Heart right ventricle (tissue), 16 donors: ENCODE measurements around the gene NPPB. TPM values are rescaled to one million over a fixed set of nuclear protein-coding genes. Genes with fewer than 3 reads are reported as not detected.
A peak's percentile ranks its signal among the peaks of the same experiment; 100 is the strongest.

ENCODE experiments used
- ATAC-seq, 8 donors: fragments of 200-7000 bp; cut with Tn5 transposase; one replicate each; pipeline ENCODE4 v1.9.1; 2020; ENCODE audit warnings: mild to moderate bottlenecking in 8 of 8, moderate library complexity in 8 of 8, moderate number of reproducible peaks in 1 of 8
- DNase-seq, 2 donors: peaks; one replicate each; pipeline ENCODE4 v3.0.0-alpha.2; 2020
- H3K27ac ChIP-seq, 10 donors: fragments of 200-600 bp; sonication (generic) in 2 of 10; one replicate each; pipeline versions ENCODE4 v1.5.0 to v1.8.0; 2020 to 2022; ENCODE audit warnings: mild to moderate bottlenecking in 3 of 10
- H3K27me3 ChIP-seq, 7 donors: fragments of 200-600 bp; one replicate each; pipeline ENCODE4 v1.8.0; 2021 to 2022; ENCODE audit warnings: mild to moderate bottlenecking in 2 of 7
- H3K36me3 ChIP-seq, 9 donors: fragments of 200-600 bp; sonication (generic) in 1 of 9; one replicate each; pipeline versions ENCODE4 v1.5.0 to v1.8.0; 2020 to 2022; ENCODE audit warnings: mild to moderate bottlenecking in 2 of 9
- H3K4me1 ChIP-seq, 9 donors: fragments of 200-600 bp; sonication (generic) in 1 of 9; one replicate each; pipeline versions ENCODE4 v1.5.0 to v1.8.0; 2020 to 2022; ENCODE audit warnings: mild to moderate bottlenecking in 4 of 9
- H3K4me3 ChIP-seq, 10 donors: fragments of 200-600 bp; sonication (generic) in 2 of 10; one replicate each; pipeline versions ENCODE4 v1.5.0 to v1.8.0; 2020 to 2022; ENCODE audit warnings: mild to moderate bottlenecking in 7 of 10, moderate library complexity in 2 of 10
- H3K9me3 ChIP-seq, 11 donors: fragments of 200-600 bp in 10 of 11; sonication (generic) in 2 of 11; one replicate each; pipeline versions ENCODE4 v1.5.0 to v1.8.0; 2013 to 2022; ENCODE audit warnings: mild to moderate bottlenecking in 2 of 11, control low read depth in 1 of 11, moderate library complexity in 1 of 11
- WGBS, 2 donors: extraction: QIAGEN DNeasy Blood & Tissue Kit; methylation state at CpG; one replicate each; pipeline ENCODE4 v1.1.7; 2013; ENCODE audit warnings: inconsistent platforms in 1 of 2; 5-methylcytosine and 5-hydroxymethylcytosine counted together
- intact Hi-C, 10 donors: fragments of 100-400 bp; cut with DNase I; formaldehyde crosslinking; loops; one replicate each; pipeline versions ENCODE4 v1.11.1 to v1.14.2; 2022
- long read RNA-seq, 3 donors: library from polyadenylated mRNA; unstranded; transcript quantifications; one replicate each; pipeline ENCODE4 v2.0.0, GENCODE V29; 2020 to 2021
- polyA plus RNA-seq, 2 donors: library from polyadenylated mRNA; stranded (reverse); fragments of 200-250 nt; gene quantifications; one replicate each; pipeline ENCODE4 v1.2.3, GENCODE V29; 2013
- total RNA-seq, 10 donors: library from RNA; stranded (reverse); fragmentation: NEBNext Ultra II Directional in 3 of 10; extraction: Animal tissue kit (Norgen Biotek cat#: 25700) in 3 of 10; gene quantifications; one replicate each; pipeline versions ENCODE4 v1.2.1 to v1.2.4, GENCODE V29; 2021 to 2023
- TF ChIP-seq, protein P1 (sequence below), 9 donors: fragments of 200-600 bp; sonication (generic) in 2 of 9; IDR thresholded peaks; one replicate each; pipeline versions ENCODE4 v1.5.0 to v1.8.0; 2021 to 2022; ENCODE audit warnings: antibody characterized with exemption in 9 of 9, mild to moderate bottlenecking in 5 of 9, moderate library complexity in 1 of 9
- donor health status: Arrhythmogenic right ventricular cardiomyopathy.
- donor health status: ischemic (EF 13 %, LVEDD 7.1; RV severe dilation, severe dysfunction).
- donor health status: healthy with polysubstance abuse.
- donor health status: DM: no; HTN: yes; CAD: no.
- donor health status: DM: no; HTN: no; CAD: no.
- donor health status: ischemic (EF 25% LVEDD 6.9; RV normal size, moderate dysfunction).
- donor health status: ischemic (EF 25% LVEDD 5.7; RV mildly dilated, moderate dysfunction).
- donor health status: healthy.
- donor health status: DM: yes; HTN: yes; CAD: no.
- donor health status: Ischemic cardiomyopathy.
- donor health status: ischemic (EF 35%, LVEDD 5.7; RV mildly dilated, moderate dysfunction).
- donor health status: nonischemic (EF 11% LVEDD 7.7; RV severe dilation, severe dysfunction).
- donor health status: DM: yes; HTN: yes; CAD: no.
- donor health status: PGD.
- donor health status: ischemic (EF 29% LVEDD 5.4; RV normal size, mild dysfunction).
- donor health status: nonischemic (EF 23%, LVEDD 6.1; RV moderate dilation, normal function).

Gene NPPB
- total RNA-seq (1,000 to 10,000 TPM in 1 of 10 donors, 100 to 1,000 TPM in 5, 10 to 100 TPM in 1, 1 to 10 TPM in 3; 1.1 to 4,616 (median 291) TPM), polyA plus RNA-seq (over 10,000 TPM in 1 of 2 donors, 10 to 100 TPM in 1; 46.2 to 15,996 TPM)
- long read RNA-seq, donor 1: 0 reads
- long read RNA-seq, donor 2, transcript NPPB-201 (3 exons, 694 nt): major isoform, 22 of 23 reads
- long read RNA-seq, donor 2, partial matches to known transcripts: 0 of 23 reads
- long read RNA-seq, donor 2, other reads (novel, unspliced or antisense): 1 of 23 reads
- long read RNA-seq, donor 3: 0 reads

DNA sequence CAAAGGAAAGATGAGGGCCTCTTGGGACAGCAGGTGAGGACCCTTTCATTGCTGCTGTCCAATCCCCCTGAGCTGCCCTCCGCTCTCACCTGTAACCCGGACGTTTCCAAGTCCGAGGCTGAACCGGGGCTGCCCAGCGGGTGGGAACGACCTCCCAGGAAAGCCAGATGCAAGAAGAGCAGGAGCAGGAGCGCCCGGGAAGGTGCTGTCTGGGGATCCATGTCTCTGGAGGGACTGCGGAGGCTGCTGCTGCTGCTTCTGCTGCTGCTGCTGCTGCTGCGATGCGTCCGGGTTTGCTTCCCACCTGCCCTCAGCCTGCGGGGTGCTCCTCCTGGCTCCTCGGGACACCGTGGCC lies at the start of gene NPPB:
TSS of gene NPPB (minus strand) at position 333 of the 355 bp plus-strand sequence. CDS start at position 221, 112 bp downstream.
- DNase-seq (no peak), ATAC-seq (peak in 1 of 8 donors; percentile 8)
- H3K4me3 ChIP-seq: peak within 1 kb of the TSS in 6 of 10 donors; percentile 8 to 52 (median 21)
- TF ChIP-seq, protein P1, sequence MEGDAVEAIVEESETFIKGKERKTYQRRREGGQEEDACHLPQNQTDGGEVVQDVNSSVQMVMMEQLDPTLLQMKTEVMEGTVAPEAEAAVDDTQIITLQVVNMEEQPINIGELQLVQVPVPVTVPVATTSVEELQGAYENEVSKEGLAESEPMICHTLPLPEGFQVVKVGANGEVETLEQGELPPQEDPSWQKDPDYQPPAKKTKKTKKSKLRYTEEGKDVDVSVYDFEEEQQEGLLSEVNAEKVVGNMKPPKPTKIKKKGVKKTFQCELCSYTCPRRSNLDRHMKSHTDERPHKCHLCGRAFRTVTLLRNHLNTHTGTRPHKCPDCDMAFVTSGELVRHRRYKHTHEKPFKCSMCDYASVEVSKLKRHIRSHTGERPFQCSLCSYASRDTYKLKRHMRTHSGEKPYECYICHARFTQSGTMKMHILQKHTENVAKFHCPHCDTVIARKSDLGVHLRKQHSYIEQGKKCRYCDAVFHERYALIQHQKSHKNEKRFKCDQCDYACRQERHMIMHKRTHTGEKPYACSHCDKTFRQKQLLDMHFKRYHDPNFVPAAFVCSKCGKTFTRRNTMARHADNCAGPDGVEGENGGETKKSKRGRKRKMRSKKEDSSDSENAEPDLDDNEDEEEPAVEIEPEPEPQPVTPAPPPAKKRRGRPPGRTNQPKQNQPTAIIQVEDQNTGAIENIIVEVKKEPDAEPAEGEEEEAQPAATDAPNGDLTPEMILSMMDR (IDR thresholded peaks at IDR 0.05): no peak
- WGBS, 2 donors: 14 to 17% methylated on average over 16 of the region's 16 CpGs
- H3K27ac ChIP-seq: peak within 1 kb of the TSS in 3 of 10 donors; percentile 44 to 87 (median 62)
- intact Hi-C loops: no loop called here
- no peaks in the 10 kb centered on the region for H3K9me3 ChIP-seq
- H3K4me1 ChIP-seq: peaks cover 0 to 13% (median 5%) of the 10 kb centered on the region in 9 donors
- no peaks in the 10 kb centered on the region for H3K36me3 ChIP-seq
- H3K27me3 ChIP-seq: peaks cover 6 to 57% (median 44%) of the 10 kb centered on the region in 7 donors

DNA sequence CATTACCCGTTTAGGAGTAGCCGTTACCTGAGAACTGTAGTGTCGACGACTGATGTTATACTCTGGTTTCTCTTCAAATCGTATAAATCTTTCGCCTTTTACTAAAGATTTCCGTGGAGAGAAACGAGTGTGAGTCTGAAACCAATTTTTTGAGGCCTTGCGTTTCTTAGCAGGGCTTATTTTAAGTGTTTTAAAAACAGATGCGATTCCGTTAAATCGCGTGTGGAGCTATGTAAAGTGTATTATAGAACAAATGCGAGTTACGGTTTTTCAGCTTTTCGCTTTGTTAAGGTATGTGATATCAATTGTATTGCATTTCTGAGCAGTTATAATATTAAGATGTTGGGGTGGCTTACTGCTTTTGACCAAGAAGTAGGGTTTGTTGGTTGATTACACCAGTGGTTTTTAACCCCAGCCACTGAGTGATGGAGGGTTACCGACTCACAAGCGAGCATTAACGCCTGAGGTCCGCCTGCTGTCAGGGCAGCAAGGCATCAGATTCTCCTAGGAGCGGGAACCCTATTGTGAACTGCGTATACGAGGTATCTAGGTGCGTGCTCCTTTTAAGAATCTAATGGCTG lies 49.4 kb upstream of the NPPB start:
- Histone ChIP-seq H3K27me3 (no peaks in the 10 kb centered on the region), H3K4me3 (peak overlapping the region; percentile 39 to 82 (median 66)), H3K27ac (peak overlapping the region; percentile 84 to 100 (median 96)), H3K36me3 (no peaks in the 10 kb centered on the region), H3K4me1 (peaks cover 0 to 22% (median 5%) of the 10 kb centered on the region in 9 donors), H3K9me3 (no peaks in the 10 kb centered on the region)
- intact Hi-C loops: loop anchor here in 4 of 10 donors (2.0 to 5.0 kb wide), 4 partner anchors 27 to 74 kb away; partner anchors contain the start of genes MFN2 (in 1 of the 4) and PLOD1 (in 1 of the 4)
- ATAC-seq (peak; percentile 70 to 90 (median 80)), DNase-seq (peak in 1 of 2 donors; percentile 77)
- TF ChIP-seq, protein P1 (IDR thresholded peaks at IDR 0.05): no peak
- 0% methylated on average over 24 of the region's 24 CpGs for WGBS, 2 donors

DNA sequence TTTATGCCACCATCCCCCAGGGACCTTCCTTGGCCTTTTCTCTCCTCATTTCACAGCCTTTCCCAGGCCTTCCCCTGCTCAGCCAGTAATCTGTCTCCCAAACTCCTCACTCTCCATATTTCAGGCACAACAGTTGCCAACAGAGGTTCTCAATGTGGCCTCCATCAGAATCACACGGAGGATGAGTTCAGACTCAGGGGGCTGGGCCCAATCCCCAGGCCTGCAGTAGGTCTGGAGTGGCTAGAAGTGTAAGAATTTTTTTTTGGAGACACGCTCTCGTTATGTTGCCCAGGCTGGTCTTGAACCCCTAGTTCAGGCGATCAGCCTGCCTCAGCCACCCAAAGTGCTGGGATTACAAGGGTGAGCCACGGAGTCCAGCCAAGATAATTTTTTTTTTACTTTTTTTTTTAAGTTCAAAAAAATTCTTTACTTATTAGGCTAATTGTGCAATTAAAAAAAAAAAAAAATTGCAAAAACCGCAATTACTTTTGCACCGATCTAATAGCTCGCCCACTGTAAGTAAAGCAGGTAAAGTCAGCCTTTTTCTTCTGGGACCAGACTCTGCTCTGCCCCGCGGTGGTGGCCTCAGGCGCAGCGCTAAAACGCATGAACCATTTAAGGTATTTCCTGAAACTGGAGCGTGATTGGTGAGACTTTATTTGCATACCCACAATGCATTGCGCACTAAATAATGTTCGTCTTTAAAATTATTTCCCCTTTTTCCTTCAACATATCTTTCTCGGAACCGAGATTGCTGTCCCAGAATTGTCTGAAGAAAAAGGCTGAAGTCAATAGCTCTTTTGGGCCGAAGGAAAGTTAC lies 48.7 kb upstream of the NPPB start:
- Histone ChIP-seq H3K27me3 (no peaks in the 10 kb centered on the region), H3K4me1 (peaks cover 0 to 22% (median 5%) of the 10 kb centered on the region in 9 donors), H3K36me3 (no peaks in the 10 kb centered on the region), H3K4me3 (peak overlapping the region in 7 of 10 donors; percentile 49 to 82 (median 65)), H3K27ac (peak overlapping the region; percentile 84 to 100 (median 96)), H3K9me3 (no peaks in the 10 kb centered on the region)
- DNase-seq (peak; percentile 90 to 91), ATAC-seq (peak; percentile 79 to 92 (median 86))
- intact Hi-C loops: loop anchor here in 4 of 10 donors (1.0 to 5.0 kb wide), 6 partner anchors 27 to 75 kb away; partner anchors contain the start of genes MFN2 (in 2 of the 4) and PLOD1 (in 1 of the 4)
- WGBS, 2 donors: 15 to 17% methylated on average over 19 of the region's 19 CpGs
- TF ChIP-seq, protein P1 (IDR thresholded peaks at IDR 0.05): peak; percentile 35 to 98 (median 76)

DNA sequence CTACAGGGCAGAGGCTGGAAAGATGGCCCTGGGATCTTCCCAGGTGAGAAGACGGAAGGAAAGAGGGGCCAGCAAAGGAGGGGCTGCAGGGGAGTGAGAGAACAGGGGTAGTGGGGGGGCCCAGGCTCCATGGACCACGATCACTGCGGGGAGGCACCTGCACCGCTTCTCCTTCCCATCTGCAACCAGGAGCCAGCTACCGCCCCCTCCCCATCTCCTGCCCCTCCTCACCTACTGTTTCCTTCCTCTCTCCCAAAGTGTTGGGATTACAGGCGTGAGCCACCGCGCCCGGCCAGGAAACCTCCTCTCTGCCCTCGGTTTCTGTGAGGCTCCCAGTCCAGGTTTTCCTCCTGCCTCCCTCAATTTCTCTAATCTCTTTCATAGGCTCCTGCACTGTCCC lies 48.1 kb upstream of the NPPB start:
- 72 to 78% methylated on average over 9 to 10 of the region's 10 CpGs for WGBS, 2 donors

More for the DNA sequence above, 48.1 kb upstream of the NPPB start:
- DNase-seq: no peak
- TF ChIP-seq, protein P1 (IDR thresholded peaks at IDR 0.05): no peak
- H3K9me3 ChIP-seq: no peaks in the 10 kb centered on the region
- ATAC-seq: no peak
- H3K4me3 ChIP-seq: no peak overlapping the region
- no peaks in the 10 kb centered on the region for H3K36me3 ChIP-seq
- intact Hi-C loops: loop anchor here in 3 of 10 donors (1.0 to 5.0 kb wide), 5 partner anchors 60 to 75 kb away; partner anchors contain the start of gene MFN2 (in 2 of the 3)
- no peak overlapping the region for H3K27ac ChIP-seq
- H3K4me1 ChIP-seq: peaks cover 0 to 22% (median 5%) of the 10 kb centered on the region in 9 donors
- H3K27me3 ChIP-seq: no peaks in the 10 kb centered on the region
